Measurements from ENCODE around the gene CPD. TPM values are rescaled to one million over a fixed set of nuclear protein-coding genes. Genes with fewer than 3 reads are reported as not detected.

The CPD gene
- total RNA-seq, 1 donor from 2014 or later = 64.2 TPM

- DNase-seq = no peak
Measured at GRCh38 chr17:30513346-30513745, 134.6 kb downstream of the CPD start.

GRCh38 chr17:30514895-30515596 is 136.3 kb downstream of the CPD start:
- no peak for DNase-seq

DNA sequence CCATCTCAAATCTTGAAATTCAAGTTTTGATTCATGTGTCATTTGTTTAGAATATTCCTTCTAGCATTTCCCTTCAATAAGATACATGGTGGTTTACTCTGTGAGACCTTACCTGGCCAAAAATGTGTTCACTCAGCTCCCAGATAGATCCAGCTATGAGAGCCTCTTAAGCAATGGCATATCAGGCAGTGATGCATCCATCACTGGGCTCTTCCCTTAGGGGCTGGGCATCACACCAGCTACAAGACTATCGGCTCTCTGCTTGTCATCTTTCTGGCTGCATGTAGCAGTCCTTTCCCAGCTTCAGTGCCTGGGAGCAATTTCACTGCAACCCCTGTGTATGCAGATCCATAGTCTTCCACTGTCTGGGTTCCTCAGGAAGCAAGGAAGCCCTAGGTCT is 139.1 kb downstream of the CPD start:
- DNase-seq = no peak

DNA sequence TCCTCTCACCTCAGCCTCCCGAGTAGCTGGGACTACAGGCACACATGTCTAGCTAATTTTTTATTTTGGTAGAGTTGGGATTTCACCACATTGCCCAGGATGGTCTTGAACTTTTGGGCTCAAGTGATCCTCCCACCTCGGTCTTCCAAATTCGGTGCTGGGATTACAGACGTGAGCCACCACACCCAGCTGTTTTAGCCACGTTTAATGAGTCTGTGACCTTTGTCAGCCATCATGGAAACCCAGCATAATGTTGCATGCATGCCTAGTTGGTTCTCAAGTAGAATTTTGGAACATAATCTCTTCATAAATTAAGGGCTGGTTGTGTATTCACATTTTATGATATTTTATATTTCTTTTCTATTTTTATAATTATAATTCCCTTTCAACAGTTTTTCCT is 140.4 kb downstream of the CPD start:
- DNase-seq = no peak

Small RNA genes within 50 kb of the gene (small RNA-seq; reads per million reads assigned to genes)
- gene RF00019 (ENCODE audit: low replicate concordance) (not detected), gene RNU6-990P (ENCODE audit: low replicate concordance) (not detected)

Other genes with a start within 250 kb of the CPD start
- gene SLC6A4, start 143.2 kb upstream of the CPD start, total RNA-seq = 1.8 TPM
- 59.2 TPM for gene BLMH, start 87.0 kb upstream of the CPD start, total RNA-seq
- not detected for gene TMIGD1, start 44.9 kb upstream of the CPD start, total RNA-seq
- gene GOSR1, start 98.5 kb downstream of the CPD start, total RNA-seq = 26.0 TPM